K562 (cell line): ENCODE results near the gene RACGAP1. TPM values are rescaled to one million over a fixed set of nuclear protein-coding genes. Genes with fewer than 3 reads are reported as not detected.

ENCODE experiments used
- ATAC-seq: fragments of 200-7000 bp; cut with Tn5 transposase; 3 replicates; pipeline ENCODE4 v1.9.1; 2020; ENCODE audit warnings: moderate library complexity
- BruUV-seq: library from RNA; stranded (reverse); fragments of 400-500 nt; replicated peaks from 2 replicates; lab custom pipeline; 2021; lab: Mats Ljungman, UMichigan
- CTCF ChIA-PET: fragments of 300-600 bp; formaldehyde crosslinking; extraction: SDS; loops from one replicate; lab custom pipeline; 2021; ENCODE audit warnings: low intra/inter-chr PET ratio; lab: Yijun Ruan, JAX
- POLR2A ChIA-PET: fragments of 300-600, 350-650 bp; sonication (Branson Sonifier 250); formaldehyde crosslinking; extraction: SDS; loops from one replicate; lab custom pipeline; 2021; ENCODE audit warnings: antibody characterized with exemption, inconsistent platforms; lab: Yijun Ruan, JAX
- DNase-seq, 4 experiments: peaks; one replicate each; pipeline versions ENCODE4 v3.0.0 to v3.0.0-alpha.2; 2011 to 2018; ENCODE audit warnings: low spot score in 3 of 4, mixed read lengths in 3 of 4; ENCODE audit errors: extremely low read depth in 1 of 4
- FAIRE-seq: peaks from 2 replicates; lab custom pipeline; 2011; peaks lifted over from hg19 to GRCh38; lab: Jason Lieb, UNC
- H2AFZ ChIP-seq: 2 replicates; pipeline ENCODE4 v1.6.0; 2011; ENCODE audit warnings: low read depth, low read length, control low read depth, inconsistent platforms
- H3K27ac ChIP-seq: fragments of 200-600 bp; 3 replicates; pipeline ENCODE4 v1.8.0; 2011; ENCODE audit warnings: low read depth, mild to moderate bottlenecking, control low read depth, inconsistent platforms, low read length, moderate library complexity, mixed read lengths; ENCODE audit errors: extremely low read depth
- H3K27me3 ChIP-seq, 2 experiments: fragments of 300-600 bp in 1 of 2; 2 replicates in 1 of 2; 3 replicates in 1 of 2; pipeline versions ENCODE4 v1.6.0 to v1.8.0; 2011; ENCODE audit warnings: inconsistent platforms in 2 of 2, low read length in 2 of 2, mild to moderate bottlenecking in 1 of 2, mixed read lengths in 1 of 2, moderate library complexity in 1 of 2; ENCODE audit not compliant: control insufficient read depth in 2 of 2, insufficient read depth in 2 of 2
- H3K36me3 ChIP-seq: fragments of 300-600 bp; 3 replicates; pipeline ENCODE4 v1.8.0; 2011; ENCODE audit warnings: mild to moderate bottlenecking, low read length, inconsistent platforms; ENCODE audit not compliant: control insufficient read depth, insufficient read depth
- H3K4me1 ChIP-seq, 2 experiments: fragments of 200-600 bp in 1 of 2; replicated peaks in 1 of 2; 2 replicates in 1 of 2; 3 replicates in 1 of 2; pipeline versions ENCODE4 v1.5.1 to v1.8.0; 2011; ENCODE audit warnings: inconsistent platforms in 2 of 2, low read length in 2 of 2, mild to moderate bottlenecking in 1 of 2, mixed read lengths in 1 of 2, moderate library complexity in 1 of 2; ENCODE audit not compliant: control insufficient read depth in 2 of 2, insufficient read depth in 2 of 2
- H3K4me2 ChIP-seq: 2 replicates; pipeline ENCODE4 v1.6.1; 2011; ENCODE audit warnings: low read length, control low read depth, inconsistent platforms, mixed read lengths; ENCODE audit not compliant: insufficient read depth
- H3K4me3 ChIP-seq: fragments of 200-600 bp; sonication (generic), shearing (Covaris generic); 2 replicates; pipeline ENCODE4 v1.5.1; 2016; ENCODE audit warnings: control low read depth, inconsistent platforms
- H3K79me2 ChIP-seq: fragments of 200-600 bp; 3 replicates; pipeline ENCODE4 v1.8.0; 2011; ENCODE audit warnings: low read length, inconsistent platforms; ENCODE audit not compliant: control insufficient read depth, insufficient read depth
- H3K9ac ChIP-seq, 2 experiments: 2 replicates each; pipeline versions ENCODE4 v1.6.0 to v1.6.1; 2011; ENCODE audit warnings: low read depth in 2 of 2, low read length in 2 of 2, control low read depth in 1 of 2, inconsistent platforms in 1 of 2, mild to moderate bottlenecking in 1 of 2, mixed read lengths in 1 of 2; ENCODE audit not compliant: insufficient read depth in 1 of 2
- H3K9me1 ChIP-seq: one replicate; pipeline ENCODE4 v1.6.0; 2011; ENCODE audit warnings: inconsistent platforms, mild to moderate bottlenecking, low read length, moderate library complexity; ENCODE audit not compliant: control insufficient read depth, insufficient read depth
- H3K9me3 ChIP-seq: replicated peaks from 2 replicates; pipeline ENCODE4 v1.5.1; 2011; ENCODE audit warnings: low read depth, low read length, inconsistent platforms; ENCODE audit not compliant: control insufficient read depth, insufficient read depth
- H4K20me1 ChIP-seq: replicated peaks from 2 replicates; pipeline ENCODE4 v1.6.1; 2011; ENCODE audit warnings: low read length, inconsistent platforms, mixed read lengths; ENCODE audit not compliant: control insufficient read depth, insufficient read depth
- C11orf30 ChIP-seq: fragments of 450-650 bp; IDR thresholded peaks from 2 replicates; pipeline ENCODE4 v1.6.1; 2016; ENCODE audit warnings: low read depth, mild to moderate bottlenecking
- CEBPB ChIP-seq: fragments of 450-650 bp; IDR thresholded peaks from 2 replicates; pipeline ENCODE4 v1.6.1; 2016; ENCODE audit warnings: missing genetic modification characterization, missing compliant biosample characterization
- MAFG ChIP-seq: fragments of 450-650 bp; conservative IDR thresholded peaks from 2 replicates; pipeline ENCODE4 v1.6.1; 2016; ENCODE audit warnings: missing genetic modification characterization, missing compliant biosample characterization
- NFE2 ChIP-seq: IDR thresholded peaks from 2 replicates; pipeline ENCODE4 v1.6.1; 2014; ENCODE audit warnings: antibody characterized with exemption, low read depth
- PURB ChIP-seq: sonication (generic); formaldehyde crosslinking; IDR thresholded peaks from 2 replicates; pipeline ENCODE4 v1.9.0; 2021; ENCODE audit warnings: low read depth, mild to moderate bottlenecking, missing genetic modification reagents
- SETDB1 ChIP-seq: IDR thresholded peaks from one replicate; pipeline ENCODE4 v1.6.1; 2012; ENCODE audit warnings: low read length, control low read depth, inconsistent platforms
- SMAD3 ChIP-seq: fragments of 450-650 bp; formaldehyde crosslinking; conservative IDR thresholded peaks from 2 replicates; pipeline ENCODE4 v1.4.0; 2020; ENCODE audit warnings: mild to moderate bottlenecking
- ZFPM2 ChIP-seq: fragments of 250-450 bp; sonication (Bioruptor Pico); IDR thresholded peaks from 2 replicates; pipeline ENCODE4 v1.5.1; 2022; ENCODE audit warnings: mild to moderate bottlenecking
- ZNF316 ChIP-seq: fragments of 450-650 bp; IDR thresholded peaks from 2 replicates; pipeline ENCODE4 v1.6.1; 2016
- WGBS: fragments of 100-300 bp; shearing (Covaris generic); methylation state at CpG from one replicate; pipeline ENCODE4 v1.1.6; 2016; ENCODE audit warnings: low coverage, mixed read lengths; ENCODE audit not compliant: insufficient coverage; ENCODE audit errors: missing lambda C conversion rate; 5-methylcytosine and 5-hydroxymethylcytosine counted together
- in situ Hi-C: fragments of 300-500 bp; cut with MboI; formaldehyde crosslinking; loops from 4 replicates; pipeline ENCODE4 v1.15.0; 2018; ENCODE audit warnings: inconsistent platforms, mixed read lengths
- intact Hi-C: fragments of 100-400 bp; cut with micrococcal nuclease; formaldehyde crosslinking; loops from 2 replicates; pipeline ENCODE4 v1.14.2; 2022
- polyA plus RNA-seq, 8 experiments: library from polyadenylated mRNA; depleted of rRNA in 4 of 8; stranded (reverse) in 5 of 8; unstranded in 3 of 8; fragments of >200 nt; fragmentation: Nextera tagmentation in 2 of 8; fragmentation: Illumina TruSeq in 1 of 8; extraction: Ambion mirVana in 2 of 8; extraction: Trizol in 1 of 8; gene quantifications; 2 replicates each; pipeline versions ENCODE4 v1.2.1 to v1.2.3, GENCODE V29; 2011 to 2014; ENCODE audit warnings: inconsistent platforms in 1 of 8, missing spikeins in 1 of 8
- total RNA-seq, 7 experiments: library from RNA; depleted of rRNA in 6 of 7; stranded (reverse); fragments of >200 nt in 6 of 7; fragmentation: Illumina TruSeq in 2 of 7; extraction: Trizol in 2 of 7; gene quantifications; 2 replicates each; pipeline versions ENCODE4 v1.2.1 to v1.2.3, GENCODE V29; 2011 to 2021; ENCODE audit warnings: low replicate concordance in 1 of 7
- TF ChIP-seq, protein P1 (sequence below), 2 experiments: fragments of 250-450 bp in 1 of 2; fragments of 450-650 bp in 1 of 2; sonication (Bioruptor Pico) in 1 of 2; IDR thresholded peaks; 2 replicates each; pipeline versions ENCODE4 v1.6.1 to v1.8.0; 2016 to 2021; ENCODE audit warnings: mild to moderate bottlenecking in 2 of 2, moderate library complexity in 2 of 2, missing compliant biosample characterization in 1 of 2, missing genetic modification characterization in 1 of 2
- TF ChIP-seq, protein P2 (sequence below): sonication (generic); formaldehyde crosslinking; IDR thresholded peaks from 2 replicates; pipeline ENCODE4 v1.8.1; 2023; ENCODE audit warnings: mild to moderate bottlenecking, missing genetic modification reagents
- TF ChIP-seq, protein P3 (sequence below): fragments of 450-650 bp; IDR thresholded peaks from 2 replicates; pipeline ENCODE4 v1.6.1; 2016; ENCODE audit warnings: missing biosample characterization, missing genetic modification characterization
- TF ChIP-seq, protein P4 (sequence below): fragments of 250-450 bp; sonication (Bioruptor Pico); IDR thresholded peaks from 2 replicates; pipeline ENCODE4 v1.5.0; 2022; ENCODE audit warnings: mild to moderate bottlenecking

RACGAP1 gene
- total and polyA plus RNA-seq, 9 of the 15 experiments (the other 6 are each of a cell fraction or from before 2014, with no cell fraction given), result 56.4 to 92.9 (median 71.8) TPM

DNA sequence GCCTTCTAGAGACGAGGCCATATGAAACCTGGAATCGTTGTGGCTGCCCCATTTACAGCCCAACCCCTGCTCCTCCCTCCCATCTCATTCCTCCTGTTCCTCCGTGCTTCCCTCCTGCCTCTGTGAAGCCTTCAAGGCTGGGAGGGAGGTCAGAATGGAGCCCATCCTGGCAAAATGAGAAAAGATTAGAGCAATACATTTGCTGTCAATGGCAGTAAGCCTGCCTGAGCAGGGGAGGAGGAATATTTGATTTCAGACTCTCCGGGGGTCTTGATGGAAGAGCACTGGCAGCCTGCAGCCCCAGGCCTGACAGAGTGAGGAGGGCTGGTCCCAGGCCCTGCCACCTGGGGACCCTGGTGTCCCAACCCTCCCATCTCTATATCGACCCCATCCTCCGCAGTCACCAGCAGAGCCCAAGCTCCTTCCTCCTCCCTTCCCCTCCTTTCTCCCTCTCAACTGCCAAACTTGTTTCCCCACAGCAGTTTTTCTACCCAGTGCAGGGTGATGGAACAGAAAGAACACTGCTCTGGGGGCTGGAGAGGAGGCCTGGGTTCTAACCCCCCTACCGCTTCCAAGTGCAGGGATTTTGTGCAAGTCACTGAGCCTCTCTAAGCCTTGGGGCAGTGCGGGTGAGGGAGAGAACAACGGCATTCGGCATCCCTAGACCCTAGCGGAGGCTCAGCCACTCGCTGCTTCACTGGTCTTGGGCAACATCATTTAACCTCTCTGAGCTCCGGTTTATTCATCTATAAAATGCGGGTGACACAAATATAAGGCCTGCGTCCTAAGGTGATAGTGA, 16.0 kb upstream of the RACGAP1 start:
- Histone ChIP-seq H4K20me1 (0 out of 2 replicates have a peak, but pooled peaks cover 7% of the 10 kb centered on the region), H3K36me3 (no peaks in the 10 kb centered on the region), H3K9ac (no peak overlapping the region; a peak in 1 of 4 replicates), H3K79me2 (no peaks in the 10 kb centered on the region), H3K4me2 (peak overlapping the region; percentile 59), H3K9me1 (no peaks in the 10 kb centered on the region), H3K9me3 (no peaks in the 10 kb centered on the region), H3K27ac (no peak overlapping the region; the same call in 2 of the 3 replicates), H3K27me3 (no peaks in the 10 kb centered on the region), H3K4me3 (no peak overlapping the region), H2AFZ (peak overlapping the region; percentile 49; the same call in 1 of the 2 replicates), H3K4me1 (peaks cover 22 to 26% of the 10 kb centered on the region in 2 experiments)
- no peak for TF ChIP-seq PURB (CRISPR knock-in tag)
- TF ChIP-seq, protein P1, sequence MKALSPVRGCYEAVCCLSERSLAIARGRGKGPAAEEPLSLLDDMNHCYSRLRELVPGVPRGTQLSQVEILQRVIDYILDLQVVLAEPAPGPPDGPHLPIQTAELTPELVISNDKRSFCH (CRISPR knock-in tag; IDR thresholded peaks at IDR 0.05), result no peak
- TF ChIP-seq, protein P1 (tag; IDR thresholded peaks at IDR 0.05), result no peak
- TF ChIP-seq NFE2, result peak; percentile 44; the same call in 1 of the 2 replicates
- peak; percentile 39; the same call in 1 of the 2 replicates for TF ChIP-seq C11orf30
- TF ChIP-seq, protein P2, sequence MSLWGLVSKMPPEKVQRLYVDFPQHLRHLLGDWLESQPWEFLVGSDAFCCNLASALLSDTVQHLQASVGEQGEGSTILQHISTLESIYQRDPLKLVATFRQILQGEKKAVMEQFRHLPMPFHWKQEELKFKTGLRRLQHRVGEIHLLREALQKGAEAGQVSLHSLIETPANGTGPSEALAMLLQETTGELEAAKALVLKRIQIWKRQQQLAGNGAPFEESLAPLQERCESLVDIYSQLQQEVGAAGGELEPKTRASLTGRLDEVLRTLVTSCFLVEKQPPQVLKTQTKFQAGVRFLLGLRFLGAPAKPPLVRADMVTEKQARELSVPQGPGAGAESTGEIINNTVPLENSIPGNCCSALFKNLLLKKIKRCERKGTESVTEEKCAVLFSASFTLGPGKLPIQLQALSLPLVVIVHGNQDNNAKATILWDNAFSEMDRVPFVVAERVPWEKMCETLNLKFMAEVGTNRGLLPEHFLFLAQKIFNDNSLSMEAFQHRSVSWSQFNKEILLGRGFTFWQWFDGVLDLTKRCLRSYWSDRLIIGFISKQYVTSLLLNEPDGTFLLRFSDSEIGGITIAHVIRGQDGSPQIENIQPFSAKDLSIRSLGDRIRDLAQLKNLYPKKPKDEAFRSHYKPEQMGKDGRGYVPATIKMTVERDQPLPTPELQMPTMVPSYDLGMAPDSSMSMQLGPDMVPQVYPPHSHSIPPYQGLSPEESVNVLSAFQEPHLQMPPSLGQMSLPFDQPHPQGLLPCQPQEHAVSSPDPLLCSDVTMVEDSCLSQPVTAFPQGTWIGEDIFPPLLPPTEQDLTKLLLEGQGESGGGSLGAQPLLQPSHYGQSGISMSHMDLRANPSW, result 0 out of 2 replicates have a peak, but pooled peaks have one; percentile 44
- TF ChIP-seq MAFG, result peak; percentile 59
- TF ChIP-seq ZNF316, result 0 out of 2 replicates have a peak, but pooled peaks have one; percentile 14
- no peak for TF ChIP-seq ZFPM2 (CRISPR knock-in tag)
- TF ChIP-seq SMAD3 (CRISPR knock-in tag), result no peak
- TF ChIP-seq, protein P3, sequence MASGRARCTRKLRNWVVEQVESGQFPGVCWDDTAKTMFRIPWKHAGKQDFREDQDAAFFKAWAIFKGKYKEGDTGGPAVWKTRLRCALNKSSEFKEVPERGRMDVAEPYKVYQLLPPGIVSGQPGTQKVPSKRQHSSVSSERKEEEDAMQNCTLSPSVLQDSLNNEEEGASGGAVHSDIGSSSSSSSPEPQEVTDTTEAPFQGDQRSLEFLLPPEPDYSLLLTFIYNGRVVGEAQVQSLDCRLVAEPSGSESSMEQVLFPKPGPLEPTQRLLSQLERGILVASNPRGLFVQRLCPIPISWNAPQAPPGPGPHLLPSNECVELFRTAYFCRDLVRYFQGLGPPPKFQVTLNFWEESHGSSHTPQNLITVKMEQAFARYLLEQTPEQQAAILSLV, result no peak
- no peak for TF ChIP-seq SETDB1
- TF ChIP-seq, protein P4, sequence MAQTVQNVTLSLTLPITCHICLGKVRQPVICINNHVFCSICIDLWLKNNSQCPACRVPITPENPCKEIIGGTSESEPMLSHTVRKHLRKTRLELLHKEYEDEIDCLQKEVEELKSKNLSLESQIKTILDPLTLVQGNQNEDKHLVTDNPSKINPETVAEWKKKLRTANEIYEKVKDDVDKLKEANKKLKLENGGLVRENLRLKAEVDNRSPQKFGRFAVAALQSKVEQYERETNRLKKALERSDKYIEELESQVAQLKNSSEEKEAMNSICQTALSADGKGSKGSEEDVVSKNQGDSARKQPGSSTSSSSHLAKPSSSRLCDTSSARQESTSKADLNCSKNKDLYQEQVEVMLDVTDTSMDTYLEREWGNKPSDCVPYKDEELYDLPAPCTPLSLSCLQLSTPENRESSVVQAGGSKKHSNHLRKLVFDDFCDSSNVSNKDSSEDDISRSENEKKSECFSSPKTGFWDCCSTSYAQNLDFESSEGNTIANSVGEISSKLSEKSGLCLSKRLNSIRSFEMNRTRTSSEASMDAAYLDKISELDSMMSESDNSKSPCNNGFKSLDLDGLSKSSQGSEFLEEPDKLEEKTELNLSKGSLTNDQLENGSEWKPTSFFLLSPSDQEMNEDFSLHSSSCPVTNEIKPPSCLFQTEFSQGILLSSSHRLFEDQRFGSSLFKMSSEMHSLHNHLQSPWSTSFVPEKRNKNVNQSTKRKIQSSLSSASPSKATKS (CRISPR knock-in tag), result no peak
- peak; percentile 51; the same call in 1 of the 2 replicates for TF ChIP-seq CEBPB
- CTCF ChIA-PET, result interaction anchor here (0.9 to 4.7 kb wide), 4 partner anchors 15 to 34 kb away, joined by 4 to 31 read pairs (median 13); partner anchors contain the start of gene ASIC1
- intact Hi-C loops, result no loop called here
- ATAC-seq, result peak; percentile 63
- BruUV-seq, result no TSS peak
- no peak for FAIRE-seq
- WGBS, result 23% methylated on average over 15 of the region's 15 CpGs
- in situ Hi-C loops, result no loop called here
- peak in 2 of 4 experiments; percentile 30 to 38 for DNase-seq
- POLR2A ChIA-PET, result interaction anchor here (0.8 to 3.1 kb wide), 5 partner anchors 9 to 58 kb away, joined by 3 to 14 read pairs (median 3); no protein-coding TSS in a partner anchor
